NCI-H82 treated with DMSO at 0.1 percent for 48 hours (cell line): ENCODE measurements around the gene HTN3.
"Not testable (repeated sequence)": the region's sequence is repeated elsewhere in the genome, so short reads cannot be mapped to it uniquely, and the experiment has no call there.

Experiments used
- DNase-seq: peaks from one replicate; lab custom pipeline; 2025; ENCODE audit not compliant: unreplicated experiment; lab: John Stamatoyannopoulos, UW

HTN3 gene

GRCh38 chr4:70028159-70028558 is at the start of gene HTN3:
Gene HTN3 (plus strand): TSS chr4:70028459. CDS start chr4:70030741, 2,282 bp downstream.
- not testable (repeated sequence) for DNase-seq

GRCh38 chr4:69984030-69984443 is 44.2 kb upstream of the HTN3 start:
- DNase-seq = no peak

GRCh38 chr4:69986663-69987062 is 41.6 kb upstream of the HTN3 start:
- DNase-seq = no peak

GRCh38 chr4:69991016-69991415 is 37.2 kb upstream of the HTN3 start:
- no peak for DNase-seq

- no peak for DNase-seq
Observed at GRCh38 chr4:69994782-69995181, 33.5 kb upstream of the HTN3 start.

- DNase-seq = no peak
Observed at GRCh38 chr4:69995526-69996016, 32.7 kb upstream of the HTN3 start, which contains the start of gene STATH. Gene STATH (plus strand): TSS chr4:69995966. CDS start chr4:69998438, 2,472 bp downstream.

- no peak for DNase-seq
Observed at GRCh38 chr4:69999420-69999819, 28.8 kb upstream of the HTN3 start.

GRCh38 chr4:70000711-70001110 is 27.5 kb upstream of the HTN3 start:
- DNase-seq = no peak

- DNase-seq = no peak
Observed at GRCh38 chr4:70002507-70002906, 25.8 kb upstream of the HTN3 start.

GRCh38 chr4:70008771-70009170 is 19.5 kb upstream of the HTN3 start:
- no peak for DNase-seq

GRCh38 chr4:70019006-70019405 is 9.3 kb upstream of the HTN3 start:
- not testable (repeated sequence) for DNase-seq

GRCh38 chr4:70023218-70023617 is 5.0 kb upstream of the HTN3 start:
- no peak for DNase-seq

- no peak for DNase-seq
Observed at GRCh38 chr4:70027011-70027410, 1.2 kb upstream of the HTN3 start.

- not testable (repeated sequence) for DNase-seq
Observed at GRCh38 chr4:70037559-70037958, 9.3 kb downstream of the HTN3 start.

GRCh38 chr4:70039928-70040327 is 11.7 kb downstream of the HTN3 start:
- DNase-seq = not testable (repeated sequence)

GRCh38 chr4:70041652-70042286 is 13.5 kb downstream of the HTN3 start:
- DNase-seq = no peak

- DNase-seq = not testable (repeated sequence)
Observed at GRCh38 chr4:70050138-70050537, 21.9 kb downstream of the HTN3 start, which contains the start of gene HTN1. Gene HTN1 (plus strand): TSS chr4:70050438. CDS start chr4:70053077, 2,639 bp downstream.

- not testable (repeated sequence) for DNase-seq
Observed at GRCh38 chr4:70056534-70056933, 28.3 kb downstream of the HTN3 start.

GRCh38 chr4:70057651-70058050 is 29.4 kb downstream of the HTN3 start:
- no peak for DNase-seq

GRCh38 chr4:70059149-70059548 is 30.9 kb downstream of the HTN3 start:
- no peak for DNase-seq

GRCh38 chr4:70062000-70062399 is 33.7 kb downstream of the HTN3 start:
- no peak for DNase-seq

- no peak for DNase-seq
Observed at GRCh38 chr4:70080205-70080604, 51.9 kb downstream of the HTN3 start.
